ENCODE measurements around the gene RANGAP1. TPM values are rescaled to one million over a fixed set of nuclear protein-coding genes. Genes with fewer than 3 reads are reported as not detected.

The RANGAP1 gene
- total and polyA plus RNA-seq, 4 donors = 29.9 to 106 (median 62.9) TPM

- peak in 4 of 6 donors; percentile 51 to 86 (median 62) for DNase-seq (ENCODE audit: low read depth in 4 of 6, low spot score in 6 of 6)
- WGBS (ENCODE audit: insufficient coverage) = 23% methylated on average over 24 of the region's 24 CpGs
- Histone ChIP-seq H3K27me3 (ENCODE audit: control insufficient read depth, insufficient read depth, low read length) (no peaks in the 10 kb centered on the region), H3K9me3 (ENCODE audit: control insufficient read depth, insufficient read depth, low read length) (no peaks in the 10 kb centered on the region), H3K4me1 (ENCODE audit: control insufficient read depth, insufficient read depth, low read length) (peaks cover 50% of the 10 kb centered on the region), H3K27ac (ENCODE audit: low read depth, low read length) (peak within 1 kb of the TSS; percentile 84), H3K4me3 (ENCODE audit: low read depth, low read length) (no peak within 1 kb of the TSS), H3K36me3 (ENCODE audit: control insufficient read depth, insufficient read depth, low read length) (peaks cover 28% of the 10 kb centered on the region)
Measured at GRCh38 chr22:41240377-41241132, 45.4 kb downstream of the RANGAP1 start, which contains the start of gene CHADL. Gene CHADL, minus strand, starts transcription at chr22:41240931. Its CDS starts 50 bp downstream, at chr22:41240881.

GRCh38 chr22:41239443-41240128 is 46.4 kb downstream of the RANGAP1 start:
- no peak overlapping the region for H3K4me3 ChIP-seq (ENCODE audit: low read depth, low read length)
- H3K9me3 ChIP-seq (ENCODE audit: control insufficient read depth, insufficient read depth, low read length) = no peaks in the 10 kb centered on the region
- DNase-seq (ENCODE audit: low read depth in 4 of 6, low spot score in 6 of 6) = no peak
- H3K27ac ChIP-seq (ENCODE audit: low read depth, low read length) = no peak overlapping the region
- H3K36me3 ChIP-seq (ENCODE audit: control insufficient read depth, insufficient read depth, low read length) = peaks cover 28% of the 10 kb centered on the region
- no peaks in the 10 kb centered on the region for H3K27me3 ChIP-seq (ENCODE audit: control insufficient read depth, insufficient read depth, low read length)
- WGBS (ENCODE audit: insufficient coverage) = 86% methylated on average over 11 of the region's 16 CpGs
- H3K4me1 ChIP-seq (ENCODE audit: control insufficient read depth, insufficient read depth, low read length) = peaks cover 50% of the 10 kb centered on the region

- H3K4me3 ChIP-seq (ENCODE audit: low read depth, low read length) = no peak overlapping the region
- WGBS (ENCODE audit: insufficient coverage) = 86% methylated on average over 31 of the region's 32 CpGs
- H3K27ac ChIP-seq (ENCODE audit: low read depth, low read length) = no peak overlapping the region
Measured at GRCh38 chr22:41238570-41239442, 47.2 kb downstream of the RANGAP1 start.

GRCh38 chr22:41237707-41238569 is 48.0 kb downstream of the RANGAP1 start:
- Histone ChIP-seq H3K27me3 (ENCODE audit: control insufficient read depth, insufficient read depth, low read length) (no peaks in the 10 kb centered on the region), H3K27ac (ENCODE audit: low read depth, low read length) (no peak overlapping the region), H3K36me3 (ENCODE audit: control insufficient read depth, insufficient read depth, low read length) (peaks cover 28% of the 10 kb centered on the region), H3K4me1 (ENCODE audit: control insufficient read depth, insufficient read depth, low read length) (peaks cover 50% of the 10 kb centered on the region), H3K4me3 (ENCODE audit: low read depth, low read length) (peak overlapping the region; percentile 11), H3K9me3 (ENCODE audit: control insufficient read depth, insufficient read depth, low read length) (no peaks in the 10 kb centered on the region)
- peak in 2 of 6 donors; percentile 65 to 80 for DNase-seq (ENCODE audit: low read depth in 4 of 6, low spot score in 6 of 6)
- WGBS (ENCODE audit: insufficient coverage) = 12% methylated on average over 97 of the region's 97 CpGs

More at GRCh38 chr22:41238570-41239442, 47.2 kb downstream of the RANGAP1 start:
- DNase-seq (ENCODE audit: low read depth in 4 of 6, low spot score in 6 of 6) = no peak
- Histone ChIP-seq H3K36me3 (ENCODE audit: control insufficient read depth, insufficient read depth, low read length) (peaks cover 28% of the 10 kb centered on the region), H3K4me1 (ENCODE audit: control insufficient read depth, insufficient read depth, low read length) (peaks cover 50% of the 10 kb centered on the region), H3K9me3 (ENCODE audit: control insufficient read depth, insufficient read depth, low read length) (no peaks in the 10 kb centered on the region), H3K27me3 (ENCODE audit: control insufficient read depth, insufficient read depth, low read length) (no peaks in the 10 kb centered on the region)

GRCh38 chr22:41237036-41237706 is 48.8 kb downstream of the RANGAP1 start:
- no peak for DNase-seq (ENCODE audit: low read depth in 4 of 6, low spot score in 6 of 6)
- no peaks in the 10 kb centered on the region for H3K27me3 ChIP-seq (ENCODE audit: control insufficient read depth, insufficient read depth, low read length)
- peak overlapping the region; percentile 11 for H3K4me3 ChIP-seq (ENCODE audit: low read depth, low read length)
- H3K27ac ChIP-seq (ENCODE audit: low read depth, low read length) = no peak overlapping the region
- WGBS (ENCODE audit: insufficient coverage) = 54% methylated on average over 33 of the region's 33 CpGs
- peaks cover 28% of the 10 kb centered on the region for H3K36me3 ChIP-seq (ENCODE audit: control insufficient read depth, insufficient read depth, low read length)
- no peaks in the 10 kb centered on the region for H3K9me3 ChIP-seq (ENCODE audit: control insufficient read depth, insufficient read depth, low read length)
- H3K4me1 ChIP-seq (ENCODE audit: control insufficient read depth, insufficient read depth, low read length) = peaks cover 50% of the 10 kb centered on the region

- 85% methylated on average over 16 of the region's 19 CpGs for WGBS (ENCODE audit: insufficient coverage)
- H3K27ac ChIP-seq (ENCODE audit: low read depth, low read length) = no peak overlapping the region
- no peaks in the 10 kb centered on the region for H3K9me3 ChIP-seq (ENCODE audit: control insufficient read depth, insufficient read depth, low read length)
- H3K4me3 ChIP-seq (ENCODE audit: low read depth, low read length) = no peak overlapping the region
- no peaks in the 10 kb centered on the region for H3K27me3 ChIP-seq (ENCODE audit: control insufficient read depth, insufficient read depth, low read length)
- peaks cover 38% of the 10 kb centered on the region for H3K4me1 ChIP-seq (ENCODE audit: control insufficient read depth, insufficient read depth, low read length)
- H3K36me3 ChIP-seq (ENCODE audit: control insufficient read depth, insufficient read depth, low read length) = peaks cover 44% of the 10 kb centered on the region
- no peak for DNase-seq (ENCODE audit: low read depth in 4 of 6, low spot score in 6 of 6)
Measured at GRCh38 chr22:41234815-41235695, 50.9 kb downstream of the RANGAP1 start.

GRCh38 chr22:41231369-41231768 is 54.6 kb downstream of the RANGAP1 start:
- 100% methylated on average over 5 of the region's 7 CpGs for WGBS (ENCODE audit: insufficient coverage)
- H3K9me3 ChIP-seq (ENCODE audit: control insufficient read depth, insufficient read depth, low read length) = no peaks in the 10 kb centered on the region
- no peak overlapping the region for H3K27ac ChIP-seq (ENCODE audit: low read depth, low read length)
- no peak for DNase-seq (ENCODE audit: low read depth in 4 of 6, low spot score in 6 of 6)
- peaks cover 65% of the 10 kb centered on the region for H3K36me3 ChIP-seq (ENCODE audit: control insufficient read depth, insufficient read depth, low read length)
- H3K4me3 ChIP-seq (ENCODE audit: low read depth, low read length) = no peak overlapping the region
- no peaks in the 10 kb centered on the region for H3K27me3 ChIP-seq (ENCODE audit: control insufficient read depth, insufficient read depth, low read length)
- peaks cover 4% of the 10 kb centered on the region for H3K4me1 ChIP-seq (ENCODE audit: control insufficient read depth, insufficient read depth, low read length)

GRCh38 chr22:41230401-41230785 is 55.6 kb downstream of the RANGAP1 start:
- Histone ChIP-seq H3K27me3 (ENCODE audit: control insufficient read depth, insufficient read depth, low read length) (no peaks in the 10 kb centered on the region), H3K4me3 (ENCODE audit: low read depth, low read length) (no peak overlapping the region), H3K27ac (ENCODE audit: low read depth, low read length) (no peak overlapping the region), H3K36me3 (ENCODE audit: control insufficient read depth, insufficient read depth, low read length) (peaks cover 71% of the 10 kb centered on the region), H3K9me3 (ENCODE audit: control insufficient read depth, insufficient read depth, low read length) (no peaks in the 10 kb centered on the region), H3K4me1 (ENCODE audit: control insufficient read depth, insufficient read depth, low read length) (no peaks in the 10 kb centered on the region)
- WGBS (ENCODE audit: insufficient coverage) = 90% methylated on average over 9 of the region's 9 CpGs
- DNase-seq (ENCODE audit: low read depth in 4 of 6, low spot score in 6 of 6) = no peak
